Sigmoid colon (tissue), 7 donors: Measurements from ENCODE around the gene TIMM50. TPM values are rescaled to one million over a fixed set of nuclear protein-coding genes. Genes with fewer than 3 reads are reported as not detected.
"Not testable (repeated sequence)": the region's sequence is repeated elsewhere in the genome, so short reads cannot be mapped to it uniquely, and the experiment has no call there.

Experiments
- DNase-seq: peaks from one replicate; pipeline ENCODE4 v3.0.0-alpha.2; 2019
- H3K27ac ChIP-seq, 4 donors: fragments of 200-600 bp; sonication (generic); one replicate each; pipeline ENCODE4 v1.5.1; 2016 to 2019; ENCODE audit warnings: mild to moderate bottlenecking in 1 of 4
- H3K27me3 ChIP-seq, 3 donors: fragments of 200-600 bp; sonication (generic); one replicate each; pipeline ENCODE4 v1.5.1; 2019; ENCODE audit warnings: mild to moderate bottlenecking in 1 of 3
- H3K36me3 ChIP-seq, 4 donors: fragments of 200-600 bp; sonication (generic); one replicate each; pipeline ENCODE4 v1.5.1; 2016 to 2019
- H3K4me1 ChIP-seq, 4 donors: fragments of 200-600 bp; sonication (generic); one replicate each; pipeline ENCODE4 v1.5.1; 2017 to 2019
- H3K4me3 ChIP-seq, 4 donors: fragments of 200-600 bp; sonication (generic); one replicate each; pipeline ENCODE4 v1.5.1; 2017 to 2019; ENCODE audit warnings: mild to moderate bottlenecking in 2 of 4, moderate library complexity in 1 of 4
- H3K9me3 ChIP-seq, 4 donors: fragments of 200-600 bp in 3 of 4; sonication (generic) in 3 of 4; one replicate each; pipeline versions ENCODE4 v1.5.1 to v1.6.1; 2013 to 2019
- EP300 ChIP-seq, 4 donors: sonication (generic); formaldehyde crosslinking; IDR thresholded peaks; one replicate each; pipeline ENCODE4 v1.6.1; 2017; ENCODE audit warnings: antibody characterized with exemption in 4 of 4
- POLR2A ChIP-seq, 2 donors: fragments of 450-650 bp; IDR thresholded peaks; one replicate each; pipeline ENCODE4 v1.6.1; 2016; ENCODE audit warnings: antibody characterized with exemption in 2 of 2, mild to moderate bottlenecking in 2 of 2, moderate library complexity in 2 of 2
- POLR2AphosphoS5 ChIP-seq, 4 donors: sonication (generic); formaldehyde crosslinking; IDR thresholded peaks; one replicate each; pipeline ENCODE4 v1.6.1; 2017; ENCODE audit warnings: antibody characterized with exemption in 4 of 4
- WGBS, 2 donors: extraction: QIAGEN DNeasy Blood & Tissue Kit; methylation state at CpG; one replicate each; pipeline ENCODE4 v1.1.7; 2013; 5-methylcytosine and 5-hydroxymethylcytosine counted together
- intact Hi-C: fragments of 100-400 bp; cut with DNase I; formaldehyde crosslinking; loops from one replicate; pipeline ENCODE4 v1.15.1; 2023
- polyA plus RNA-seq, 3 donors: library from polyadenylated mRNA; stranded (reverse); fragments of 200-250 nt; gene quantifications; one replicate each; pipeline ENCODE4 v1.2.3, GENCODE V29; 2013
- total RNA-seq, 4 donors: library from RNA; depleted of rRNA; stranded (reverse); fragments of >200 nt; gene quantifications; one replicate each; pipeline ENCODE4 v1.1.0, GENCODE V29; 2016
- TF ChIP-seq, protein P1 (sequence below), 4 experiments: fragments of 450-650 bp in 3 of 4; fragments of 200-600 bp in 1 of 4; IDR thresholded peaks; one replicate each; pipeline ENCODE4 v1.5.1; 2016 to 2019; ENCODE audit warnings: antibody characterized with exemption in 4 of 4, mild to moderate bottlenecking in 3 of 4, moderate library complexity in 2 of 4
- donor health status: healthy with polysubstance abuse.
- donor health status: Bipolar disorder and iron deficiency.
- donor health status: healthy.

TIMM50 gene
- total and polyA plus RNA-seq, 7 donors, result 26.4 to 54.9 (median 44.8) TPM

GRCh38 chr19:39445196-39446111, 35.2 kb upstream of the TIMM50 start, which contains the start of gene SUPT5H:
TSS of gene SUPT5H (plus strand) at chr19:39445582. CDS start at chr19:39445891, 309 bp downstream.
- Histone ChIP-seq H3K27me3 (no peaks in the 10 kb centered on the region), H3K36me3 (peaks cover 0 to 5% (median 0%) of the 10 kb centered on the region in 4 donors), H3K9me3 (no peaks in the 10 kb centered on the region), H3K4me1 (peaks cover 0 to 41% (median 37%) of the 10 kb centered on the region in 4 donors), H3K4me3 (peak within 1 kb of the TSS; percentile 60 to 96 (median 95)), H3K27ac (peak within 1 kb of the TSS; percentile 91 to 95 (median 94))
- DNase-seq, result peak; percentile 99
- intact Hi-C loops, result loop anchor here (1.0 to 5.0 kb wide), 5 partner anchors 9 to 103 kb away; partner anchors contain the start of genes MED29, PAF1, SAMD4B and TIMM50
- 0% methylated on average over 68 of the region's 68 CpGs for WGBS, 2 donors
- peak; percentile 95 to 96 for TF ChIP-seq POLR2A (IDR thresholded peaks at IDR 0.05)
- peak in 2 of 4 donors; percentile 14 to 17 for TF ChIP-seq EP300 (IDR thresholded peaks at IDR 0.05)
- peak; percentile 98 to 99 (median 99) for TF ChIP-seq POLR2AphosphoS5 (IDR thresholded peaks at IDR 0.05)
- TF ChIP-seq, protein P1, sequence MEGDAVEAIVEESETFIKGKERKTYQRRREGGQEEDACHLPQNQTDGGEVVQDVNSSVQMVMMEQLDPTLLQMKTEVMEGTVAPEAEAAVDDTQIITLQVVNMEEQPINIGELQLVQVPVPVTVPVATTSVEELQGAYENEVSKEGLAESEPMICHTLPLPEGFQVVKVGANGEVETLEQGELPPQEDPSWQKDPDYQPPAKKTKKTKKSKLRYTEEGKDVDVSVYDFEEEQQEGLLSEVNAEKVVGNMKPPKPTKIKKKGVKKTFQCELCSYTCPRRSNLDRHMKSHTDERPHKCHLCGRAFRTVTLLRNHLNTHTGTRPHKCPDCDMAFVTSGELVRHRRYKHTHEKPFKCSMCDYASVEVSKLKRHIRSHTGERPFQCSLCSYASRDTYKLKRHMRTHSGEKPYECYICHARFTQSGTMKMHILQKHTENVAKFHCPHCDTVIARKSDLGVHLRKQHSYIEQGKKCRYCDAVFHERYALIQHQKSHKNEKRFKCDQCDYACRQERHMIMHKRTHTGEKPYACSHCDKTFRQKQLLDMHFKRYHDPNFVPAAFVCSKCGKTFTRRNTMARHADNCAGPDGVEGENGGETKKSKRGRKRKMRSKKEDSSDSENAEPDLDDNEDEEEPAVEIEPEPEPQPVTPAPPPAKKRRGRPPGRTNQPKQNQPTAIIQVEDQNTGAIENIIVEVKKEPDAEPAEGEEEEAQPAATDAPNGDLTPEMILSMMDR (IDR thresholded peaks at IDR 0.05), result no peak

DNA sequence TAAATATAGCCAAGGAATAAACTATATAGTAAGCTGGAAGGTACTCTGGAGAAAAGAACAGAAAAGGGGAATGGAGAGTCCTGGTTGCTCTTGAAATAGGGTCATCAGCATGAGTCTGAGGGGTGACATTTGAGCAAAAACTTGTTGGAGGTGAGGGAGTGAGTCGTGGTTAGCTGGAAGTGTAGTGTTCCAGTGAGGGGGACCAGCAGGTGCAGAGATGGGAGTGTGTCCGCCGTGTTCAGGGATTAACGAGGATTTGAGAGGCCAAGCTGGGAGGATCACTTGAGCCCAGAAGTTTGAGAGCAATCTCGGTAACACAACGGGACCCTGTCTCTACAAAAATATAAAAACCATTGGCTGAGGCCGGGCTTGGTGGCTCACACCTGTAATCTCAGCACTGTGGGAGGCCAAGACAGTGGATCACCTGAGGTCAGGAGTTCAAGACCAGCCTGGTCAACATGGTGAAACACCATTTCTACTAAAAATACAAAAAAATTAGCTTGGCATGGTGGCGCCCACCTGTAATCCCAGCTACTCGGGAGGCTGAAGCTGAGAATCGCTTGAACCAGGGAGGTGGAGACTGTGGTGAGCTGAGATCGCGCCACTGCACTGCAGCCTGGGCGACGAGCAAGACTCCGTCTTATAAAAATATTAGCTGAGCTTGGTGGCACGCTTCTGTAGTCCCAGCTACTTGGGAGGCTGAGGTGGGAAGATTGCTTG, 34.1 kb upstream of the TIMM50 start:
- no peaks in the 10 kb centered on the region for H3K27me3 ChIP-seq
- H3K36me3 ChIP-seq, result peaks cover 0 to 5% (median 0%) of the 10 kb centered on the region in 4 donors
- no peak for DNase-seq
- peak overlapping the region; percentile 60 to 96 (median 95) for H3K4me3 ChIP-seq
- peaks cover 0 to 41% (median 34%) of the 10 kb centered on the region in 4 donors for H3K4me1 ChIP-seq
- peak overlapping the region in 3 of 4 donors; percentile 91 to 94 (median 93) for H3K27ac ChIP-seq
- H3K9me3 ChIP-seq, result no peaks in the 10 kb centered on the region
- 82 to 84% methylated on average over 16 of the region's 16 CpGs for WGBS, 2 donors
- intact Hi-C loops, result loop anchor here (5.0 kb wide), 1 partner anchor 104 kb away; the partner anchor contains the start of gene SAMD4B
- TF ChIP-seq POLR2AphosphoS5 (IDR thresholded peaks at IDR 0.05), result no peak

- Histone ChIP-seq H3K27ac (no peak overlapping the region), H3K4me1 (peaks cover 0 to 41% (median 34%) of the 10 kb centered on the region in 4 donors), H3K36me3 (peaks cover 0 to 14% (median 4%) of the 10 kb centered on the region in 4 donors), H3K4me3 (no peak overlapping the region), H3K27me3 (no peaks in the 10 kb centered on the region), H3K9me3 (no peaks in the 10 kb centered on the region)
- TF ChIP-seq, protein P1 (IDR thresholded peaks at IDR 0.05), result no peak
- TF ChIP-seq POLR2A (IDR thresholded peaks at IDR 0.05), result no peak
- TF ChIP-seq EP300 (IDR thresholded peaks at IDR 0.05), result no peak
- WGBS, 2 donors, result 55 to 73% methylated on average over 3 of the region's 3 CpGs
- intact Hi-C loops, result loop anchor here (5.0 kb wide), 1 partner anchor 106 kb away; the partner anchor contains the start of gene SAMD4B
- DNase-seq, result no peak
These were observed 32.4 kb upstream of the TIMM50 start for GRCh38 chr19:39448271-39448670.

DNA sequence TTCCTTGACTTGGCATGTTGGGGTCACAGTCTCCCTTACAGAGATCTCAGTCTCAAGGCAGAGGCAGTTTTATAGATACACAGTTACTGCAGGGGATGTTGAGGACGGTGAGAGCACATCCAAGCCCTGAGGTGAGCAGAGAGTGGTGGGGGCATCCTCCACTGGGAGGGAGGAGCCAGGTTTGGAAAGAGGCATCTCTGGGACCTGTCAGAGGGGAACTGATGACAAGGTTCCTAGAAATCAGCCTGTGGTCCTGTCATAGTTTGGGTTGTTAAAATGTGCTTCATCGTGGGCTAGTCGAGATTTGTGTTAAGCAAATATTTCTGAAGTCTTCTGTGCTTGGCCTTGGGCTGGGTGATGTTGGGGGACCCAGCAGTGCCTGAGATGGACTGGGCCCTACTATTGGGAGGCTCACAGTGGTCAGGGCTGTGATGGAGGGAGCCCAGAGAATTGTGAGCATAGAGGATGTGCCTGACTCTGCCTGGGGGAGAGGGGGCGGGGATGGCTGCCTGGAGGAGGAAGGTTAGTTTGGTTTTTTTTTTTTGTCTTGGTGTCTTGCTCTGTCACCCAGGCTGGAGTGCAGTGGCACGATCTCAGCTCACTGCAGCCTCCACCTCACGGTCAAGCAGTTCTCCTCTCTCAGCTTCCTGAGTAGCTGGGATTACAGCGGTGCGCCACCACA, 31.4 kb upstream of the TIMM50 start:
- H3K4me3 ChIP-seq, result no peak overlapping the region
- H3K4me1 ChIP-seq, result peaks cover 0 to 37% (median 31%) of the 10 kb centered on the region in 4 donors
- no peak for DNase-seq
- H3K27ac ChIP-seq, result no peak overlapping the region
- WGBS, 2 donors, result 75 to 82% methylated on average over 8 of the region's 8 CpGs
- no peaks in the 10 kb centered on the region for H3K27me3 ChIP-seq
- no peaks in the 10 kb centered on the region for H3K9me3 ChIP-seq
- intact Hi-C loops, result loop anchor here (5.0 kb wide), 1 partner anchor 107 kb away; the partner anchor contains the start of gene SAMD4B
- TF ChIP-seq, protein P1 (IDR thresholded peaks at IDR 0.05), result no peak
- TF ChIP-seq EP300 (IDR thresholded peaks at IDR 0.05), result no peak
- no peak for TF ChIP-seq POLR2AphosphoS5 (IDR thresholded peaks at IDR 0.05)
- no peak for TF ChIP-seq POLR2A (IDR thresholded peaks at IDR 0.05)
- H3K36me3 ChIP-seq, result peaks cover 0 to 24% (median 12%) of the 10 kb centered on the region in 4 donors

GRCh38 chr19:39451257-39451656, 29.4 kb upstream of the TIMM50 start:
- H3K27me3 ChIP-seq, H3K4me3 ChIP-seq, DNase-seq, H3K27ac ChIP-seq, intact Hi-C loops, H3K9me3 ChIP-seq: not testable (repeated sequence)
- H3K4me1 ChIP-seq, result peaks cover 0 to 26% (median 23%) of the 10 kb centered on the region in 4 donors
- H3K36me3 ChIP-seq, result peaks cover 0 to 37% (median 20%) of the 10 kb centered on the region in 4 donors
- WGBS, 2 donors, result 94 to 96% methylated on average over 8 of the region's 8 CpGs
